Tibial artery (tissue), 4 donors: ENCODE measurements around the gene FRK.
A peak's percentile ranks its signal among the peaks of the same experiment; 100 is the strongest.

Experiments
- DNase-seq, 2 donors: peaks; one replicate each; pipeline ENCODE4 v3.0.0-alpha.2; 2019
- H3K27ac ChIP-seq, 2 donors: fragments of 200-600 bp; sonication (generic) in 1 of 2; 1 replicate in 1 of 2; 2 replicates in 1 of 2; pipeline ENCODE4 v1.5.1; 2018 to 2019; ENCODE audit warnings: mild to moderate bottlenecking in 1 of 2
- H3K27me3 ChIP-seq, 2 donors: fragments of 200-600 bp; sonication (generic) in 1 of 2; one replicate each; pipeline versions ENCODE4 v1.5.1 to v1.6.0; 2016 to 2019
- H3K36me3 ChIP-seq, 3 donors: fragments of 200-600 bp; sonication (generic) in 2 of 3; one replicate each; pipeline ENCODE4 v1.5.1; 2016 to 2019; ENCODE audit warnings: mild to moderate bottlenecking in 2 of 3
- H3K4me1 ChIP-seq, 4 donors: fragments of 200-600 bp; sonication (generic) in 2 of 4; 1 replicate in 3 of 4; 2 replicates in 1 of 4; pipeline ENCODE4 v1.5.1; 2016 to 2019
- H3K4me3 ChIP-seq, 2 donors: fragments of 200-600 bp; sonication (generic) in 1 of 2; 1 replicate in 1 of 2; 2 replicates in 1 of 2; pipeline ENCODE4 v1.5.1; 2018 to 2019; ENCODE audit warnings: mild to moderate bottlenecking in 2 of 2
- H3K9me3 ChIP-seq, 3 donors: fragments of 200-600 bp; sonication (generic) in 1 of 3; one replicate each; pipeline ENCODE4 v1.5.1; 2016 to 2019
- intact Hi-C: fragments of 100-400 bp; cut with DNase I; formaldehyde crosslinking; loops from one replicate; pipeline ENCODE4 v1.15.0; 2023; ENCODE audit warnings: low total_unique reads
- TF ChIP-seq, protein P1 (sequence below), 2 experiments: fragments of 200-600 bp in 1 of 2; fragments of 450-650 bp in 1 of 2; IDR thresholded peaks; one replicate each; pipeline ENCODE4 v1.5.1; 2017 to 2019; ENCODE audit warnings: antibody characterized with exemption in 2 of 2, mild to moderate bottlenecking in 1 of 2, moderate library complexity in 1 of 2

FRK gene

GRCh38 chr6:116055513-116055912 is 5.2 kb downstream of the FRK start:
- Histone ChIP-seq H3K27ac (peak overlapping the region; percentile 37 to 58), H3K9me3 (no peaks in the 10 kb centered on the region), H3K4me3 (peak overlapping the region; percentile 62 to 64), H3K27me3 (no peaks in the 10 kb centered on the region), H3K36me3 (no peaks in the 10 kb centered on the region), H3K4me1 (peaks cover 0 to 40% (median 9%) of the 10 kb centered on the region in 4 donors)
- DNase-seq = no peak
- TF ChIP-seq, protein P1, sequence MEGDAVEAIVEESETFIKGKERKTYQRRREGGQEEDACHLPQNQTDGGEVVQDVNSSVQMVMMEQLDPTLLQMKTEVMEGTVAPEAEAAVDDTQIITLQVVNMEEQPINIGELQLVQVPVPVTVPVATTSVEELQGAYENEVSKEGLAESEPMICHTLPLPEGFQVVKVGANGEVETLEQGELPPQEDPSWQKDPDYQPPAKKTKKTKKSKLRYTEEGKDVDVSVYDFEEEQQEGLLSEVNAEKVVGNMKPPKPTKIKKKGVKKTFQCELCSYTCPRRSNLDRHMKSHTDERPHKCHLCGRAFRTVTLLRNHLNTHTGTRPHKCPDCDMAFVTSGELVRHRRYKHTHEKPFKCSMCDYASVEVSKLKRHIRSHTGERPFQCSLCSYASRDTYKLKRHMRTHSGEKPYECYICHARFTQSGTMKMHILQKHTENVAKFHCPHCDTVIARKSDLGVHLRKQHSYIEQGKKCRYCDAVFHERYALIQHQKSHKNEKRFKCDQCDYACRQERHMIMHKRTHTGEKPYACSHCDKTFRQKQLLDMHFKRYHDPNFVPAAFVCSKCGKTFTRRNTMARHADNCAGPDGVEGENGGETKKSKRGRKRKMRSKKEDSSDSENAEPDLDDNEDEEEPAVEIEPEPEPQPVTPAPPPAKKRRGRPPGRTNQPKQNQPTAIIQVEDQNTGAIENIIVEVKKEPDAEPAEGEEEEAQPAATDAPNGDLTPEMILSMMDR (IDR thresholded peaks at IDR 0.05) = no peak
- intact Hi-C loops = no loop called here

DNA sequence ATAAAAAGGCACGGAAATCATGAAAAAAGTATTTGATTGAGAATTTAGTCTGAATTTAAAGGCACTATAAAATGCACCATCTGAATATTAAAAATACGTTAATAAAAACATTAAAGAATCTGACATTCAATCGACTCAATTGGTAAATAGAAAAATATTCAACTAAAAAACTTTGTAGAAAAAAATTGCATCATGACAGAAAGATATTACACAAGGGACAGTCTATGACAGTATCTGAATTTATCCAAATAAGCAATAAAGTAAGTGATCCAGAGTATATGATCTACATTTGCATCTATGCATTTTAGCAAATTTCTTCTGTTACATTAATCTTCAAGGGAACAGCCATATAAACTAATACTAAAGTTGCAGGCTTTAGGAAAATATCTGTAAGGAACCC is 9.4 kb downstream of the FRK start:
- H3K4me1 ChIP-seq = peaks cover 0 to 57% (median 8%) of the 10 kb centered on the region in 4 donors
- no peak overlapping the region for H3K4me3 ChIP-seq
- TF ChIP-seq, protein P1 (IDR thresholded peaks at IDR 0.05) = no peak
- DNase-seq = no peak
- H3K27me3 ChIP-seq = no peaks in the 10 kb centered on the region
- peaks cover 0 to 2% (median 0%) of the 10 kb centered on the region in 3 donors for H3K9me3 ChIP-seq
- H3K27ac ChIP-seq = no peak overlapping the region
- no peaks in the 10 kb centered on the region for H3K36me3 ChIP-seq
- intact Hi-C loops = no loop called here

GRCh38 chr6:116050737-116051136 is 10.0 kb downstream of the FRK start:
- peaks cover 0 to 52% (median 6%) of the 10 kb centered on the region in 4 donors for H3K4me1 ChIP-seq
- H3K27me3 ChIP-seq = no peaks in the 10 kb centered on the region
- TF ChIP-seq, protein P1 (IDR thresholded peaks at IDR 0.05) = no peak
- H3K27ac ChIP-seq = no peak overlapping the region
- intact Hi-C loops = no loop called here
- H3K4me3 ChIP-seq = no peak overlapping the region
- peaks cover 0 to 4% (median 0%) of the 10 kb centered on the region in 3 donors for H3K9me3 ChIP-seq
- no peak for DNase-seq
- H3K36me3 ChIP-seq = no peaks in the 10 kb centered on the region

DNA sequence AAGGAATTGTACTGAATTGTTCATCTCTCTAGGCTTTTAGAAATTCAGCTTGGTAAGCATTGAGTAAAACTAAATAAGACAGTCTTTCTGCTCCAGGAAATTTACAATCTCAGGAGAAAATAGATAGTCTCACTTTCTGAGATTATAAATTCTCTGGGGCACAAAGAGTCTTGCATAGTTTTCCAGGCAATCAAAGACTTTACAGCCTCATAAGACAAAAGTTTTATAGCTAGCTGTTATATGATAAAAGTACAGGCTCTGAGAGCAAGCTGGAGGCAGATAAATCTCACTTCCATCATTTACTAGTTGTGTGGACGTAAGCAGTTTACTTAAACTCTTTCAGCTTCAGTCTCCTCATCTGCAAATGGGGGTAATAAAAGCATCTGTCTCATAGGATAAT is 11.4 kb downstream of the FRK start:
- TF ChIP-seq, protein P1 (IDR thresholded peaks at IDR 0.05) = no peak

DNA sequence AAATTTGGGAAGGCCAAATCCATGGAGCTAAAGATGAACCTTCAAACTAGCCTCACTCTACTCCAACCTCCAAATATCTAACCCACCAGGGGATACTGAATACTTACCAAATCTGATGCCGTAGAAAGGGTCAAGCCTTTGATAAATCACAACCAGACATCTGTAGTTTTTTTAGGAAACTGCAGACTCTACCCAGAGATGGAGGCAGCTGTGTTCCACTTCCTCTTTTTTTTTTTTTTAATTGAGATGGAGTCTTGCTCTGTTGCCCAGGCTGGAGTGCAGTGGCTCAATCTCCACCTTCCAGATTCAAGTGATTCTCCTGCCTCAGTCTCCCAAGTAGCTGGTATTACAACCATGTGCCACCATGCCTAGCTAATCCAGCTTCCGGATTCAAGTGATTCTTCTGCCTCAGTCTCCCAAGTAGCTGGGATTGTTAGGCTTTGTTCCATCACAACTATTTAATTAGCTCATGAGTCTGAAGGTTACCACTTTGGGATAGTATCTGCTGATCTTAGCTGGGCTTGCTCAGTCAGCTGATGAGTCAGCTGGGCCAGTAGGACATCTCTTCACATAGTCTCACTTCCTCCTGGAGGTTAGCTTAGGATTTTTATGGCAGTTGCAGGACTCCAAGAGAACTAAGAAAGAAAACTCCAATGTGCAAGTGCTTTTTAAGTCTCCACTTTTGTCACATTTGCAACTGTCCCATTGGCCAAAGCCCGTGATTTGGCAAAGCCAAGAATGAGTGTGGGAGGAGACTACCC is 13.3 kb downstream of the FRK start:
- intact Hi-C loops = no loop called here
- Histone ChIP-seq H3K27me3 (no peaks in the 10 kb centered on the region), H3K4me3 (no peak overlapping the region), H3K36me3 (no peaks in the 10 kb centered on the region), H3K9me3 (peaks cover 0 to 4% (median 0%) of the 10 kb centered on the region in 3 donors), H3K27ac (peak overlapping the region in 1 of 2 donors; percentile 19), H3K4me1 (peaks cover 0 to 39% (median 1%) of the 10 kb centered on the region in 4 donors)
- TF ChIP-seq, protein P1 (IDR thresholded peaks at IDR 0.05) = no peak
- no peak for DNase-seq

More for the DNA sequence above, 11.4 kb downstream of the FRK start:
- H3K36me3 ChIP-seq = no peaks in the 10 kb centered on the region
- DNase-seq = no peak
- H3K27me3 ChIP-seq = no peaks in the 10 kb centered on the region
- H3K4me1 ChIP-seq = peaks cover 0 to 52% (median 3%) of the 10 kb centered on the region in 4 donors
- peaks cover 0 to 4% (median 0%) of the 10 kb centered on the region in 3 donors for H3K9me3 ChIP-seq
- H3K27ac ChIP-seq = peak overlapping the region in 1 of 2 donors; percentile 10
- H3K4me3 ChIP-seq = no peak overlapping the region
- intact Hi-C loops = no loop called here
